ENCODE data around the gene NOL4L.

NOL4L gene

DNA sequence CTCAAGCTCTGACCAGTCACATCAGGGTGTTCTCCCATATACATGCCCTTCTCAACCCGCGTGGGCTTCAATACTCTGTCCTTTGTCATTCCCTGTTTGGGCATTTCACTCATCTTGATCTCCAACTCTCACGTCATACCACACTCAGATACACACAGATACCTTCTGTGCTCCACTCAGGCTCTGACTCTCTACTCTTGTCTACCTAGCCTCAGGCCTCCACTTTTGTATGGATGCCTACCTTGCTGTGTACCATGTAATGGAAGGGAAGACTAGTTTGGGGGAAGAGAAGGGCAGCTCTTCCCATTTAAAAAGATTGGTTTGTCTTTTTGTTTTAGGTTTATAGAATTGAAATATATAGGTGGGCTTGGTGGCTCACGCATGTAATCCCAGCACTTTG lies 178.4 kb downstream of the NOL4L start:
- no peak for DNase-seq

DNA sequence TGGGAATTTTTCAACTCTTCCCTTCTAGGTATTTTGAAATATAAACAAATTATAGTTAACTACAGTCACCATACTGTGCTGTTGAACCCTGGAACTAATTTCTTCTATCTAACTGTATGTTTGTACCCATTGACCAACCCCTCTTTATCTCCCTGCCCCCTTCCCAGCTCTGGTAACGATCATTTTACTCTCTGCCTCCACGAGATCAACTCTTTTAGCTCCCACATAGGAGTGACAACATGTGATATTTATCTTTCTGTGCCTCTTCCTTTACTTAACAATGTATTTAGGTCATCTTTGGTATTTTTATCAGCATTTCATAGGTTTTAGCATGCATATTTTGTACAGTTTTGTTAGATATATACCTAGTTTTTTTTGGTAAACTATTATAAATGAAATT lies 181.1 kb downstream of the NOL4L start:
- no peak for DNase-seq

DNA sequence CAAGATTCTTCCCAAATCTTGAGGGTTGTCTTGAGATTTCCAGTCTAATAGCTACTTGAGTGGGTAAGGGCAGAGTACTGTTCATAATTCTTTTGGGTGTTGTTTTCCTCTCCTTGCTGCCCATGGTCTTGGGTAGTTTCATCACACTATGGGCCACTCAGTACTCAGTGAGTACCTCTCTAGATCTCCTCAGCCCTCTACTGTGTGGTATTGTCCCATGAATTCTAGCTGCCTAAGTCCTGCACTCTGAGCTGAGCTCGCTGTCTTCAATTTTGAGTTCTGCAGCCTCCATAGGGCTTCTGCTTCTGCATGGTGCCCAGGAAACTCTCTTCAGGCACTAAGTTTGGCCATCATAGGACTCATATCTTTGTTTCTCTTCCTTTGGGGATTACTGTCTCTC lies 184.7 kb downstream of the NOL4L start:
- no peak for DNase-seq

DNA sequence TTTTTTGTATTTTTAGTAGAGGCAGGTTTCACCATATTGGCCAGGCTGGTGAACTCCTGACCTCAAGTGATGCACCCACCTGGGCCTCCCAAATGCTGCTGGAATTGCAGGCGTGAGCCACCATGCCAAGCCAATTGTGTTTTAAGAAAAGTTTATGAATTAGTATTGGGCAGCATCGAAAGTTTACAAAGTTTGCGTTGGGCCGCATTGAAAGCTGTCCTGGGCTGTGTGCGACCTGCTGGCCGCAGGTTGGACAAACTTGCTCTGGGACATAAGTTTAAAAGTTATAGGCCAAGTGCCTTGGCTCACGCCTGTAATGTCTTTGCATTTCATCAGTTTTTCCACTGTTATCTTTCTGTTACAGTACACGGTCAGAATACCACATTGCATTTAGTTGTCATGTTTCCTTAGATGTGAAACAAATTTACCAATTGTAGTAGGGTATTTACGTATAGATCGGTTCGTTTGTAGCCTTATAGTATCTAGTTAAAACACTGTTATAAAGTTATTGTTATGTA lies 187.5 kb downstream of the NOL4L start:
- DNase-seq: no peak

GRCh38 chr20:32396646-32397160 lies 188.4 kb downstream of the NOL4L start:
- DNase-seq: no peak

GRCh38 chr20:32395066-32395465 lies 190.1 kb downstream of the NOL4L start:
- DNase-seq: no peak

All from NCI-H2171 (cell line).